Stimulated activated CD8-positive, alpha-beta memory T cell treated with anti-CD3 and anti-CD28 coated beads, Interleukin-15, amount 100 ng/mL, for 48 hours (primary cell): ENCODE results near the gene ATG10.
"Not testable (repeated sequence)": the region's sequence is repeated elsewhere in the genome, so short reads cannot be mapped to it uniquely, and the experiment has no call there.

Source experiments
- DNase-seq, 2 donors: peaks; one replicate each; pipeline ENCODE4 v3.0.0-alpha.2; 2020; ENCODE audit warnings: low read depth in 2 of 2

ATG10 gene

GRCh38 chr5:81982172-81982685, 10.4 kb downstream of the ATG10 start:
- DNase-seq, result not testable (repeated sequence)

DNA sequence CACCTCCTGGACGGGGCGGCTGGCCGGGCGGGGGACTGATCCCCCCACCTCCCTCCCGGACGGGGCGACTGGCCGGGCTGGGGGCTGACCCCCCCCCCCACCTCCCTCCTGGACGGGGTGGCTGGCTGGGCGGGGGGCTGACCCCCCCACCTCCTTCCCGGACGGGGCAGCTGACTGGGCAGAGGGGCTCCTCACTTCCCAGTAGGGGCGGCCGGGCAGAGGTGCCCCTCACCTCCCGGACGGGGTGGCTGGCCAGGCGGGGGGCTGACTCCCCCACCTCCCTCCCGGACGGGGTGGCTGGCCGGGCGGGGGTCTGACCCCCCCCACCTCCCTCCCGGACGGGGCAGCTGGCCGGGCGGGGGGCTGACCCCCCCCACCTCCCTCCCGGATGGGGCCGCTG, 11.3 kb downstream of the ATG10 start:
- not testable (repeated sequence) for DNase-seq

GRCh38 chr5:81983563-81983962, 11.7 kb downstream of the ATG10 start:
- DNase-seq, result not testable (repeated sequence)

DNA sequence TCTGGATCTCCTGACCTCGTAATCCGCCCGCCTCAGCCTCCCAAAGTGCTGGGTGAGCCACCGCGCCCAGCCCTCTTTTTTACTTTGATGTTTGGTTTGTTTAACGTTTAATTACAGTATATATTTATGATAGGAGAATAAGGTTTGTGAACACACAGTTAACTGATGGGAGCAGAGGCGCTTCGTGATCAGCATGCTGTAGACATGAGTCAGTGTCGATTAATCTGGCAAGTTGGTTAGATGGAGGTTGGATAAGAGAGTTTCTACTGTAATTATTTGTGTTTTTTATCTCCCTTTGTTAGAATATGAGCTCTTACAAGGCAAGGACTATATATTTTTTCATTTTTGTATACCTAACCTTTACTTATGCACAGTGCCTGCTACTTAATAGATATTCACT, 14.3 kb downstream of the ATG10 start:
- no peak for DNase-seq

DNA sequence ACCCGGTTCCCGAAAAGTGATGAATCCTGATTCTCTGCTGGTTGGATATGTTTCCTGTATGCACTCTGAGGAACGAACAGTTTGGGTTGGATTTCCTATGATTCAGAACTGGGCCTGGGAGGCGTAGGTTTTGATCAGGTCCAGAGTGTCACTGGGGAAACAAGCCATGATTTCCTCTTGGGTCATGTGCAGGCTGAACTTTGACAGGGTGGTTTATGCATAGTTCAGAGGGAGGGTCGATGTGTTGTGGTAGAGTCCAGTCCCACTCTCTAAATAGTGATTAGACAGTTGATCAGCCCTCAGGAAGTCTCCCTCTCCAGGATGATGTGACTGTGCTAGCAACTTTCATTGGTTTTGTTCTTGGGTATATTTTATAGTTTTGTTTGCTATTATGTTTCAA, 17.4 kb downstream of the ATG10 start:
- no peak for DNase-seq

DNA sequence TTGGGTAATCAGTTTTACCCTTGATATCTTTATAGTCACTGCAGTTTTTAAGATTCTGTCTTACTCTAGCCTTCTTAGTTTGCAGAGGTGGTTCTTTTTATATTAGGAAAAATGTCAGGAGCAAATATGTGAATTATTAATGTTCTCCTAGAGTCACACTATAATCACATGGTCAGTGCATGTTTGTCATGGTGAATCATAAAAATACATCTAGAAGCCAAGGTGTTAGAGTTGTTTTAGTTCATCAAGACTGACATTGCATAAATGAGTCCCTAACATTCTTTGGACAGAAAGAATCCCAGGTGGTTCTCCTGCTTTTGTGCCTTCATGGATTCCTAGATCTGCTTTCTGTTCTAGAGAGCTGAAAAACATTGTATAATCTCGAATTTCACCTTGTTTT, 22.9 kb downstream of the ATG10 start:
- DNase-seq, result no peak

GRCh38 chr5:81995407-81995806, 23.6 kb downstream of the ATG10 start:
- DNase-seq, result no peak

DNA sequence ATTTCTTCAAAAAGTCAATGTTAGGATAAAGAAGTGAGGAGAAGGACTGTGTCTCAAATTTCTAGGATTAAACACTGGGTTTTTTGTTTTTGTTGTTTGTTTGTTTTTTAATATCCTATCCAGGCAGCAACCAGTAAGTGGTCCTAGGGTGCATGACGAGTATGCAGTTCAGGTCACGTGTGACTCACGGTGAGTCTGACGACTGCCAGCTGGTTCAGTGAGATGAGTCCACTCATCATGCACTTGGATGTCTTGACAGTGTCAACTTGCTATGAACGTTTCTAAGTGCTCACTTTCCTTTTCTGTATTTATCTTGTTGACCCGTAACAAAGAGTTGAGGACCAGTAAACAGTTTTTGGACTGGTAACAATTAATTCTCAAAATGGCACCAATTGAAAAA, 32.7 kb downstream of the ATG10 start:
- DNase-seq, result no peak

DNA sequence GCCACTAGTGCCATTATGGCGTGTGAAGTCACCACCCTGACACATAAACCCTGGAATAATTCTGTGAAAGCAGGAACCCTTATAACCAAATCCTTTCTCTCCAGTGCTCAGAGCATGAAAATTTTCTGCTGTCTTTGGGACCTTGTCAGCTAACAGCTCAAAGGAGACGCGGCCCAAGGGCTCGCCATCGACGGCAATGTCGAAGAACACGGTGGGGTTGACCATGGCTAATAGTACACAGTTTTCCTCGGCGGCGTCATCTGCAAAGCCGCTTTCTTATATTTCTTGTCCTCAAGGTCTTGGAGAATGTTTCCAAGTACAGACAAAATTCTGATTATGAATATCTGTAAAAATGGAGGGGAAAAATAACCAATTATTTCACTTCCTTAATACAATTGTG, 38.0 kb downstream of the ATG10 start:
- DNase-seq, result not testable (repeated sequence)

GRCh38 chr5:82010696-82011095, 38.9 kb downstream of the ATG10 start:
- DNase-seq, result no peak

DNA sequence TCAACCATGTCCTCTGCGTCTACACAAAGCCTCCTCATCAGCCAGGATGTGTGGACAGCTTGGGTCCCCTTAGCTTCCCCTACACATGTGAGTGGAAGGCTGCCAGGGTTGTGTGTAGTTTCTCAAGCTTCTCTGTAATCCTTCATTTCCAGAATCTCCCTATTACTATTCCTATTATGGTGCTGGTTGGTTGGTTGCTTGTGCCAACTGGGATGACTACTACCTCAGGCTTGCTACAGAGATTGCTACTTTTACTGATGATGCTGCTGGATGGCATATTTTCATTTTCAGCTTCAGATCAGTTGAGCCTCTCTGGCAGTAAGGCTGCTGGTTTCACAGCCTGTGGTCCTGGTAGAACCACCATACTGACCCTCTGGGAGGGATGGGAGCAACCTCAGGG, 39.9 kb downstream of the ATG10 start:
- no peak for DNase-seq

DNA sequence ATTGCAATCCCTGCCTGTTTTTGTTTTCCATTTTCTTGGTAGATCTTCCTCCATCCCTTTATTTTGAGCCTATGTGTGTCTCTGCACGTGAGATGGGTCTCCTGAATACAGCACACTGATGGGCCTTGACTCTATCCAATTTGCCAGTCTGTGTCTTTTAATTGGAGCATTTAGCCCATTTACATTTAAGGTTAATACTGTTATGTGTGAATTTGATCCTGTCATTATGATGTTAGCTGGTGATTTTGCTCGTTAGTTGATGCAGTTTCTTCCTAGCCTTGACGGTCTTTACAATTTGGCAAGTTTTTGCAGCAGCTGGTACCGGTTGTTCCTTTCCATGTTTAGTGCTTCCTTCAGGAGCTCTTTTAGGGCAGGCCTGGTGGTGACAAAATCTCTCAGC, 42.8 kb downstream of the ATG10 start:
- not testable (repeated sequence) for DNase-seq

- DNase-seq, result no peak
These were observed 46.6 kb downstream of the ATG10 start for GRCh38 chr5:82018462-82018861.

DNA sequence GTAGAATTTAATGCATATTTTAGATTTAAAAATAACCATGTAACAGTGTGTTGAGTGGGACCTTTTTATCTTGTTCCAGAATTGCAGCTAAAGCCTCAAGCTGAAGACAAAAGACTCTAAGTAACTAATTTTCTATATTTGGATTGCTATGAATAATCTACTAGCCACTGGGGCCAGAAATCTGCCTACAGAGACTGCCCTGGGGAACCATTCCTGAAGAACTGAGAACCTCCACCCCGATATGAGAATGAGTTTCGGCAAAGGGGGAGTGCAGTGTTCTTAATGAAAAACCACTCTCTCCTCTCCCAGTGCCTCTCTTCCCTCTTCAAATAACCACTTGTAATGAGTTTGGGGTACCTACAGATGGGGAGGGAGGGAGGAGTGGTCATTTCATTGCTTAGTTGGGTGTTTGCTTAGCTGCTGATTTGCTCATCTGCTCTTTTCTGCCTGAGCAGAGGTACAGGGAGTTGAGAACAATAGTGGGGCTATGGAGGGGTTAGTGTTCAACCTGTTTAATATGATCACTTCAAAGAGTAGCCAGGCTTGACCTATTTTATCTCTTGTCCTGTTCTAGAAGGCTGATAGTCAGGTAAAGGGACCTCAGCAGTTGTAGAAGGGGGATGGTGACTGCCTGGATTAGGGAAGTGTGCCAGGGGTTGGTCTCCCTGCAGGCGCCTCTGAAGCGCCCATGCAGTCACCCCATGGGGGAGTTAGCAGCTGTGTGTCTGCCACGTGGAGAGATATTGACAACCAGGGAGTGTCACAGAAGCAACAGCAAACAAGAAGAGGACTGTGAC, 47.7 kb downstream of the ATG10 start:
- no peak for DNase-seq

GRCh38 chr5:82022499-82022898, 50.7 kb downstream of the ATG10 start:
- no peak for DNase-seq

GRCh38 chr5:82023644-82024043, 51.8 kb downstream of the ATG10 start:
- no peak for DNase-seq

DNA sequence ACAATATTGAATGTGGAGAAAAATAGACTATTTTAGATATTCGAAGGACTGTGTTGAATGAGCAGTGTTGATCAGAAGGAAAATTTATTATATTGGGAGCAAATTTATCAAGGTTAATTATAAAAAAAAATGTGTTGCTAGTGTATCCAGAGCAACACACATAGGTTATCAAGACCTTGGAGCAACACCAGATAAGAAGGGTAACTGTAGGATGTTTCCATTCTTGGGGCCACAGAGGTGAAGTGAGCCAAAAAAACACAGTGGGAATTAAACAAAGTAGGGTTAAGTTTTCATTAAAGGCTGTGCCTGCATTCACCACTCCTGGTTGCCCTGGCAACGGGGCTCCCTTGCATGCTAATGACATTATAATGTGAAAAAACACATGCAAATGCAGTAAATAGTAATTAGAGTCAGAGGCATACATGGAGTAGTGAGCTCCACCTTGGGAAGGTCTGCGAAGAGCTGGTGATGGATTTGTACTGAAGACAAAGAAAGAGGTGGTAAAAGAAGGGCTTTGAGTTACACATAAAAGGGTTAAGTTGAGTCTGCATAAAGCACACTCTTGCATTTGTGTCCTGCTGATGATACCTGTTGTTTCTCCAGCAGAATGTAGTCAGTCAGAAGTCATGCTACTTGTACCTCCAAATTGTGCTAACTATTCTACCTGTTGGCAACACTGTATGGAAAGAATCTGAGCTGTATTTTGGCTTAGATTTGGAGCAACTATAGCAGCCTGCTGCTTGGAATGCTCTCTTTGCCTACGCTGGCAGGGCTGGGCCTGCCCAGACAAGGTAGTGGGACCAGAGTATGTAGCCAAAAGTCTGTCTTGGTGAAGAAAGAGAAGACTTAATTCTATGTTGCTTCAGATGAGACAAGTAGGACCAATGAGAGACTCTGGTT, 59.6 kb downstream of the ATG10 start:
- no peak for DNase-seq

- DNase-seq, result not testable (repeated sequence)
These were observed 71.1 kb downstream of the ATG10 start for GRCh38 chr5:82042894-82043293.

DNA sequence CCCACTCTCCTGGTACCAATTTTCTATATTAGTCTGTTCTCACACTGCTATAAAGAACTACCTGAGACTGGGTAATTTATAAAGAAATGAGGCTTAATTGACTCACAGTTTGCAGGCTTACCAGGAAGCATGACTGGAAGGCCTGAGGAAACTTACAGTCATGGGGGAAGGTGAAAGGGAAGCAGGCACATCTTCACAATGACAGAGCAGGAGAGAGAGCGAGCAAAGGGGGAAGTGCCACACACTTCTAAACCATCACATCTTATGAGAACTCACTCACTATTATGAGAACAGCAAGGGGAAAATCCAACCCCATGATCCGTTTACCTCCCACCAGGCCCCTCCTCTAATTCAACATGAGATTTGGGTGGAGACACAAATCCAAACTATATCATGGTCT, 72.2 kb downstream of the ATG10 start:
- DNase-seq, result no peak

DNA sequence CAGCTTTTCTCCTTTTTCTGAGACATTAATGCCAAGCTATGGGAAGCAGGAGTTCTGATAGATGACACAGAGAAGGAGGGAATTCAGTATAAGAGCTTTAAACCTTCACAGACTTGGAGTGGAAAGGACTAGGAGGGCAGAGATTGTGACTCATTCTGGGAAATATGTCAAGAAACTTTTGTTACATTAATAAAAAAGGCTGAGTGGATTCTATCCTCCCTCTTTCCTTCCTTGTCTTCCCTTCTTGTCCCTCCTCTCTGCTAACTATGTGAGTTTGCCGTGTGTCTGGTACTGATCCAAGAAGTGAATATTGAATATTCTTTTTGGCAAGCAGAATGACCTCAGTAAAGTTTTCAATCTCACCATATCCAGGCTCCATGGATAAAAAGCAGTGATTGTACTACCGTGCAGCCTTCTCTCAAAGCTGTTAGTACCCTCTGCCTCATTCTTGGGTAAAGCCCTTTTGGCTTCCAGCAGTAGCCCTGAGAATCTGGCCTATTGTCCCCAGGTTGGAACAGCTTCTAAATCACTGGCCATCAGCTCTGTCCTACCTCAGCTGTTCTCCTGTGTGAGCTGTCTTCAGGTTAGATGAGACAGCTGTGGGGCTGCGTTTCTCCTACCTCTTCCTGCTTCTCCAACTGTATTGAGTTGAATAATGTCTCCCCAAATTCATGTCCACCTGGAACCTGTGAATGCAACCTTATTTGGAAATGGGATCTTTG, 73.9 kb downstream of the ATG10 start:
- DNase-seq, result no peak

- no peak for DNase-seq
These were observed 74.4 kb downstream of the ATG10 start for GRCh38 chr5:82046276-82046647.

GRCh38 chr5:82050955-82051354, 79.1 kb downstream of the ATG10 start:
- DNase-seq, result no peak
